ENCODE results near the gene LGALS7B.
"Not testable (repeated sequence)": the region's sequence is repeated elsewhere in the genome, so short reads cannot be mapped to it uniquely, and the experiment has no call there.

LGALS7B gene

DNA sequence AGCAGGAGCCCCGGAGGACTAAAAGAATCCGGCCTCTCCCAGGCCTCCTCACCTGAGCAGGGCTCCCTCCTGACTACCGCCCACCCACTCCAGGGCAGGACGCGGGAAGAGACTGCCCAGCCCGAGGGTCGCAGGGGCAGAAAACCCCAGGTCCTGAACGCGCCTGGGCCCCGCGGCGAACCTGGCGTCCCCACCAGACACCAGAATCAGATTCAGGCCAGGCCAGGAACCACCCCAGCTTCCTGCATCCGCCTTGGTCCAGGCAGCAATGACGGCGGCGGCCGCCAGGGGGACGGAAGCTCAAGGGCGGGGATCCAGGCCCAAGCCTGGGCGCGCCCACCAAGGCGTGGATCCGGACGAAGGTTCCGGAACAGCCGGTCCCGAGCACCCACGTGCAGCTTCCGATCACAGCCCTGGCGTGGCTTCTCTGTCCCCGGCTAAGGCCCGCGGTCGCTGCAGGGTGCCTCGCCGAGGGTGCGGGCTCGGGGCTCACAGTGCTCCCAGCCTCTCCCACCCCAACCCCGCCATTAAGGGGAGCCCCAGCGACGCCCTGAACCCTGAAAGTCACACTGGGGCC, 19.3 kb upstream of the LGALS7B start:
- no peaks in the 10 kb centered on the region for H3K4me1 ChIP-seq (ENCODE audit: control insufficient read depth, insufficient read depth, low read length)
- no peaks in the 10 kb centered on the region for H3K9me3 ChIP-seq (ENCODE audit: control insufficient read depth, insufficient read depth, low read depth, low read length)
- no peaks in the 10 kb centered on the region for H3K36me3 ChIP-seq (ENCODE audit: control insufficient read depth in 2 of 2, insufficient read depth in 1 of 2, low read length in 2 of 2)
- POLR2A ChIA-PET, result interaction anchor here (1.0 to 1.6 kb wide), 4 partner anchors 17 to 79 kb away, joined by 4 to 10 read pairs (median 8); partner anchors contain the start of gene ECH1
- H3K4me3 ChIP-seq (ENCODE audit: low read depth, low read length), result no peak overlapping the region
- CTCF ChIA-PET, result interaction anchor here (0.6 to 2.0 kb wide), 35 partner anchors 8 to 1836 kb away, joined by 3 to 21 read pairs (median 4); partner anchors contain the start of genes ECH1, LGALS4 and LGALS7B
- H3K27ac ChIP-seq (ENCODE audit: extremely low read depth, low read depth, low read length), result peak overlapping the region; percentile 52; the same call in 1 of the 2 replicates
- TF ChIP-seq HIC1 (tag by site-specific recombination; IDR thresholded peaks at IDR 0.05), result no peak
- TF ChIP-seq, protein P1, sequence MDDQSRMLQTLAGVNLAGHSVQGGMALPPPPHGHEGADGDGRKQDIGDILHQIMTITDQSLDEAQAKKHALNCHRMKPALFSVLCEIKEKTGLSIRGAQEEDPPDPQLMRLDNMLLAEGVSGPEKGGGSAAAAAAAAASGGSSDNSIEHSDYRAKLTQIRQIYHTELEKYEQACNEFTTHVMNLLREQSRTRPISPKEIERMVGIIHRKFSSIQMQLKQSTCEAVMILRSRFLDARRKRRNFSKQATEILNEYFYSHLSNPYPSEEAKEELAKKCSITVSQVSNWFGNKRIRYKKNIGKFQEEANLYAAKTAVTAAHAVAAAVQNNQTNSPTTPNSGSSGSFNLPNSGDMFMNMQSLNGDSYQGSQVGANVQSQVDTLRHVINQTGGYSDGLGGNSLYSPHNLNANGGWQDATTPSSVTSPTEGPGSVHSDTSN (CRISPR knock-in tag; IDR thresholded peaks at IDR 0.05), result 0 out of 2 replicates have a peak, but pooled peaks have one; percentile 65
- TF ChIP-seq ZNF600 (tag by site-specific recombination; IDR thresholded peaks at IDR 0.05), result peak; percentile 71
- TF ChIP-seq ZNF785 (tag by site-specific recombination; IDR thresholded peaks at IDR 0.05), result no peak
- peak; percentile 53; the same call in 1 of the 2 replicates for TF ChIP-seq KLF9 (tag by site-specific recombination; IDR thresholded peaks at IDR 0.05; ENCODE audit: low read depth)
- TF ChIP-seq, protein P2, sequence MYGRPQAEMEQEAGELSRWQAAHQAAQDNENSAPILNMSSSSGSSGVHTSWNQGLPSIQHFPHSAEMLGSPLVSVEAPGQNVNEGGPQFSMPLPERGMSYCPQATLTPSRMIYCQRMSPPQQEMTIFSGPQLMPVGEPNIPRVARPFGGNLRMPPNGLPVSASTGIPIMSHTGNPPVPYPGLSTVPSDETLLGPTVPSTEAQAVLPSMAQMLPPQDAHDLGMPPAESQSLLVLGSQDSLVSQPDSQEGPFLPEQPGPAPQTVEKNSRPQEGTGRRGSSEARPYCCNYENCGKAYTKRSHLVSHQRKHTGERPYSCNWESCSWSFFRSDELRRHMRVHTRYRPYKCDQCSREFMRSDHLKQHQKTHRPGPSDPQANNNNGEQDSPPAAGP (tag by site-specific recombination; IDR thresholded peaks at IDR 0.05), result 0 out of 2 replicates have a peak, but pooled peaks have one; percentile 29
- TF ChIP-seq, protein P3, sequence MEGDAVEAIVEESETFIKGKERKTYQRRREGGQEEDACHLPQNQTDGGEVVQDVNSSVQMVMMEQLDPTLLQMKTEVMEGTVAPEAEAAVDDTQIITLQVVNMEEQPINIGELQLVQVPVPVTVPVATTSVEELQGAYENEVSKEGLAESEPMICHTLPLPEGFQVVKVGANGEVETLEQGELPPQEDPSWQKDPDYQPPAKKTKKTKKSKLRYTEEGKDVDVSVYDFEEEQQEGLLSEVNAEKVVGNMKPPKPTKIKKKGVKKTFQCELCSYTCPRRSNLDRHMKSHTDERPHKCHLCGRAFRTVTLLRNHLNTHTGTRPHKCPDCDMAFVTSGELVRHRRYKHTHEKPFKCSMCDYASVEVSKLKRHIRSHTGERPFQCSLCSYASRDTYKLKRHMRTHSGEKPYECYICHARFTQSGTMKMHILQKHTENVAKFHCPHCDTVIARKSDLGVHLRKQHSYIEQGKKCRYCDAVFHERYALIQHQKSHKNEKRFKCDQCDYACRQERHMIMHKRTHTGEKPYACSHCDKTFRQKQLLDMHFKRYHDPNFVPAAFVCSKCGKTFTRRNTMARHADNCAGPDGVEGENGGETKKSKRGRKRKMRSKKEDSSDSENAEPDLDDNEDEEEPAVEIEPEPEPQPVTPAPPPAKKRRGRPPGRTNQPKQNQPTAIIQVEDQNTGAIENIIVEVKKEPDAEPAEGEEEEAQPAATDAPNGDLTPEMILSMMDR (tag by site-specific recombination; IDR thresholded peaks at IDR 0.05), result peak; percentile 46; the same call in 1 of the 2 replicates
- peak; percentile 61 for TF ChIP-seq KLF1 (tag by site-specific recombination; IDR thresholded peaks at IDR 0.05)
- no peak for TF ChIP-seq ZBTB7A (tag by site-specific recombination; IDR thresholded peaks at IDR 0.05; ENCODE audit: low read depth)
- TF ChIP-seq ZNF623 (tag by site-specific recombination; IDR thresholded peaks at IDR 0.05), result no peak

DNA sequence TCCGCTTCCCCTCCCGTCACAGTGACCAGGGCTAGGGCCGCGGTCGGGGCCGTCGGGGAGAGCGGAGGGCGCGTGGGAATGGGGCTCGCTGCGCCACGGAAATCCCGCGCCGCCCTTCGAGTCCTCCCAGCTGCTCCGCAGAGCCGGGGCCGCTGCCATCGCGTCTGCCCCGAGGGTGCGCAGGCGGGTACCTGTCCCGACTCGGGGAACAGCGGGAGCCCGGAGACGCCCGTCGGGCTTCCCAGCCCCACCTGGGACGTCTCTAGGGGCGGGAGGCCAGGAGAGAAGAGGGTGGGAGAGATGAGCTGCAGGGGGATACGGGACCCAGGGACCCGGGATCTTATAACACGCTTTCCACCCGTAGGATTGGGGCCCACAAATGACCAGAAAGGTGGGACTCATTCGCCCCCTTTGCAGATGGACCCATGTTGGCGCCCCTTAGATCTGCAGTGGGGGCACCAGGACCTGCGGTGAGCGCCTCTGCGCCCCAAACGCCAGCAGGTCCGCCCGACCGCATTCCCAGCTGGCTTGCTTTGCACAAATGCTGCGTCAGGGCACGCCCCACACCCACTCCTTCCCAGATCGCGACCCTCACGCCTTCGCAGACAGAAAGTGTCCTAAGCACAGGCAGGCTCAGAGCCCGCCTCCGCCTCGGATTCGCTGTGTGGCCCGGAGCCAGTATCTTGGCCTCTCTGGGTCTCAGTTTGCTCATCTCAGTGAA, 18.6 kb upstream of the LGALS7B start:
- CTCF ChIA-PET, result interaction anchor here (0.6 to 2.0 kb wide), 23 partner anchors 8 to 196 kb away, joined by 3 to 21 read pairs (median 5); partner anchors contain the start of genes LGALS4 and LGALS7B
- not testable (repeated sequence) for H3K9me3 ChIP-seq (ENCODE audit: control insufficient read depth, insufficient read depth, low read depth, low read length); H3K4me1 ChIP-seq (ENCODE audit: control insufficient read depth, insufficient read depth, low read length); H3K27ac ChIP-seq (ENCODE audit: extremely low read depth, low read depth, low read length); H3K4me3 ChIP-seq (ENCODE audit: low read depth, low read length); H3K36me3 ChIP-seq (ENCODE audit: control insufficient read depth in 2 of 2, insufficient read depth in 1 of 2, low read length in 2 of 2)
- POLR2A ChIA-PET, result interaction anchor here (1.0 to 1.6 kb wide), 4 partner anchors 16 to 78 kb away, joined by 4 to 10 read pairs (median 8); partner anchors contain the start of gene ECH1

GRCh38 chr19:38770949-38771275, 18.1 kb upstream of the LGALS7B start:
- H3K4me1 ChIP-seq (ENCODE audit: control insufficient read depth, insufficient read depth, low read length); POLR2A ChIA-PET; H3K4me3 ChIP-seq (ENCODE audit: low read depth, low read length); CTCF ChIA-PET; H3K27ac ChIP-seq (ENCODE audit: extremely low read depth, low read depth, low read length); H3K36me3 ChIP-seq (ENCODE audit: control insufficient read depth in 2 of 2, insufficient read depth in 1 of 2, low read length in 2 of 2); H3K9me3 ChIP-seq (ENCODE audit: control insufficient read depth, insufficient read depth, low read depth, low read length): not testable (repeated sequence)

DNA sequence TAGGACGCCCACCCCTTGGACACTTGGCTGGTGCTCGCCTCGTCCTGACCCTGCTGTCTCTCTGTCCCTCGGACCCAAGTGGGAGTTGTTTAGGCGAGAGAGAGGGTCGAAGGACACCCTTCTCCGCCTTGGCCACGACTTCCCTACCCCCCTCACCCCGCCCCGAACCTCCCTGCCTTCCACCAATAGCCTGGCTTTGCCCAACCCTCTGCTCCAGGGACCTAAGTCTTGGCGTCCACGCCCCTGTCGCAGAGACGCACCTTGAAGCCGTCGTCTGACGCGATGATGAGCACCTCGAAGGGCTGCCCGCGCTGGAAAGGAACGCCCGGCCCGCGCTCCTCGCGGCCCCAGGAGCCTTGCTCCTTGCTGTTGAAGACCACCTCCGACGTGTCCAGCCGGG, 17.4 kb upstream of the LGALS7B start:
- H3K27ac ChIP-seq (ENCODE audit: extremely low read depth, low read depth, low read length); H3K4me3 ChIP-seq (ENCODE audit: low read depth, low read length); H3K36me3 ChIP-seq (ENCODE audit: control insufficient read depth in 2 of 2, insufficient read depth in 1 of 2, low read length in 2 of 2); POLR2A ChIA-PET; H3K9me3 ChIP-seq (ENCODE audit: control insufficient read depth, insufficient read depth, low read depth, low read length); H3K4me1 ChIP-seq (ENCODE audit: control insufficient read depth, insufficient read depth, low read length); CTCF ChIA-PET: not testable (repeated sequence)
